Keratinocyte (primary cell): Measurements from ENCODE around the gene STAB2. TPM values are rescaled to one million over a fixed set of nuclear protein-coding genes. Genes with fewer than 3 reads are reported as not detected.

Experiments
- DNase-seq: peaks from one replicate; pipeline ENCODE4 v3.0.0-alpha.2; 2011; ENCODE audit warnings: low read depth, missing footprints, low spot score
- FAIRE-seq: peaks from 2 replicates; lab custom pipeline; 2011; peaks lifted over from hg19 to GRCh38; lab: Jason Lieb, UNC
- H2AFZ ChIP-seq: 2 replicates; pipeline ENCODE4 v1.6.0; 2012; ENCODE audit warnings: low read length, control low read depth, inconsistent platforms; ENCODE audit not compliant: control insufficient read depth
- H3K27ac ChIP-seq: 2 replicates; pipeline ENCODE4 v1.5.1; 2011; ENCODE audit warnings: low read length; ENCODE audit not compliant: control insufficient read depth, insufficient read depth
- H3K27me3 ChIP-seq: 3 replicates; pipeline ENCODE4 v1.6.0; 2011; ENCODE audit warnings: low read length; ENCODE audit not compliant: control insufficient read depth, insufficient read depth; ENCODE audit errors: extremely low read depth
- H3K36me3 ChIP-seq, 2 experiments: 2 replicates in 1 of 2; 3 replicates in 1 of 2; pipeline ENCODE4 v1.5.1; 2011; ENCODE audit warnings: low read length in 2 of 2, mild to moderate bottlenecking in 1 of 2; ENCODE audit not compliant: control insufficient read depth in 2 of 2, insufficient read depth in 2 of 2; ENCODE audit errors: extremely low read depth in 1 of 2
- H3K4me1 ChIP-seq: 3 replicates; pipeline ENCODE4 v1.5.1; 2011; ENCODE audit warnings: low read length; ENCODE audit not compliant: control insufficient read depth, insufficient read depth; ENCODE audit errors: extremely low read depth
- H3K4me2 ChIP-seq: 3 replicates; pipeline ENCODE4 v1.6.0; 2011; ENCODE audit warnings: low read depth, low read length; ENCODE audit not compliant: control insufficient read depth, insufficient read depth; ENCODE audit errors: extremely low read depth
- H3K4me3 ChIP-seq, 3 experiments: fragments of 200-600 bp in 1 of 3; sonication (generic) in 1 of 3; 2 replicates in 2 of 3; 3 replicates in 1 of 3; pipeline ENCODE4 v1.5.1; 2011 to 2016; ENCODE audit warnings: low read length in 3 of 3, mild to moderate bottlenecking in 3 of 3, control low read depth in 2 of 3, inconsistent platforms in 1 of 3, low read depth in 1 of 3, mixed read lengths in 1 of 3, mixed run types in 1 of 3, moderate library complexity in 1 of 3; ENCODE audit not compliant: control insufficient read depth in 2 of 3, insufficient read depth in 2 of 3; ENCODE audit errors: extremely low read depth in 1 of 3
- H3K79me2 ChIP-seq: 2 replicates; pipeline ENCODE4 v1.6.0; 2012; ENCODE audit warnings: low read length; ENCODE audit not compliant: control insufficient read depth, insufficient read depth
- H3K9ac ChIP-seq: 3 replicates; pipeline ENCODE4 v1.6.0; 2011; ENCODE audit warnings: low read length; ENCODE audit not compliant: control insufficient read depth, insufficient read depth; ENCODE audit errors: extremely low read depth
- H3K9me1 ChIP-seq: 3 replicates; pipeline ENCODE4 v1.6.0; 2011; ENCODE audit warnings: low read length; ENCODE audit not compliant: control insufficient read depth, insufficient read depth; ENCODE audit errors: extremely low read depth
- H3K9me3 ChIP-seq: 2 replicates; pipeline ENCODE4 v1.5.1; 2012; ENCODE audit warnings: low read depth, low read length; ENCODE audit not compliant: control insufficient read depth
- H4K20me1 ChIP-seq: 3 replicates; pipeline ENCODE4 v1.6.0; 2011; ENCODE audit warnings: low read length; ENCODE audit not compliant: control insufficient read depth, insufficient read depth; ENCODE audit errors: extremely low read depth
- CTCF ChIP-seq, 3 experiments: IDR thresholded peaks in 1 of 3; conservative IDR thresholded peaks in 1 of 3; optimal IDR thresholded peaks in 1 of 3; 2 replicates in 2 of 3; 3 replicates in 1 of 3; pipeline versions ENCODE3 to v1.5.1; 2011; ENCODE audit warnings: low read length in 3 of 3, mild to moderate bottlenecking in 3 of 3, moderate library complexity in 2 of 3, control low read depth in 1 of 3, inconsistent platforms in 1 of 3; ENCODE audit not compliant: insufficient read depth in 2 of 3; ENCODE audit errors: extremely low read depth in 1 of 3
- EZH2 ChIP-seq: IDR thresholded peaks from one replicate; pipeline ENCODE4 v1.6.1; 2012; ENCODE audit warnings: inconsistent platforms, mild to moderate bottlenecking, low read length, moderate library complexity
- dilution Hi-C: fragments of 300-500 bp; cut with MboI; formaldehyde crosslinking; loops from one replicate; pipeline ENCODE4 v1.7.0; 2020; ENCODE audit warnings: low sequenced_read_pairs; ENCODE audit not compliant: extremely low pct_ligation_motif_present
- polyA plus RNA-seq, 5 experiments: library from polyadenylated mRNA; depleted of rRNA in 3 of 5; stranded (reverse) in 3 of 5; stranded (forward) in 1 of 5; unstranded in 1 of 5; fragments of >200 nt; gene quantifications; 1 replicate in 1 of 5; 2 replicates in 3 of 5; 3 replicates in 1 of 5; pipeline versions ENCODE4 v1.2.1 to v1.2.3, GENCODE V29; 2011 to 2012; ENCODE audit warnings: missing spikeins in 2 of 5, low read depth in 1 of 5, low replicate concordance in 1 of 5

Gene STAB2
- polyA plus RNA-seq, 1 donor (not counting 4 experiments of a cell fraction or from before 2014, with no cell fraction given): not detected

GRCh38 chr12:103757248-103757647 lies 170.2 kb downstream of the STAB2 start:
- DNase-seq: no peak
- H3K4me1 ChIP-seq: no peaks in the 10 kb centered on the region
- no peak overlapping the region for H3K9ac ChIP-seq
- FAIRE-seq: no peak
- H3K27ac ChIP-seq: no peak overlapping the region
- dilution Hi-C loops: no loop called here
- H3K9me1 ChIP-seq: no peaks in the 10 kb centered on the region
- H3K9me3 ChIP-seq: no peaks in the 10 kb centered on the region
- H3K4me3 ChIP-seq: no peak overlapping the region
- H3K79me2 ChIP-seq: no peaks in the 10 kb centered on the region
- H3K36me3 ChIP-seq: peaks cover 3 to 11% of the 10 kb centered on the region in 2 experiments
- no peaks in the 10 kb centered on the region for H4K20me1 ChIP-seq
- TF ChIP-seq EZH2 (no peak), CTCF (optimal IDR thresholded peaks at IDR 0.05 in 1 of 3, IDR thresholded peaks at IDR 0.05 in 1 of 3, conservative IDR thresholded peaks at IDR 0.05 in 1 of 3; ENCODE audit: extremely low read depth in 1 of 3, insufficient read depth in 2 of 3, low read length in 3 of 3) (no peak)
- H3K27me3 ChIP-seq: no peaks in the 10 kb centered on the region
- H3K4me2 ChIP-seq: no peak overlapping the region
- no peak overlapping the region for H2AFZ ChIP-seq

- H3K9me1 ChIP-seq: no peaks in the 10 kb centered on the region
- H2AFZ ChIP-seq: no peak overlapping the region
- H3K9ac ChIP-seq: no peak overlapping the region
- H3K79me2 ChIP-seq: no peaks in the 10 kb centered on the region
- dilution Hi-C loops: no loop called here
- H3K4me2 ChIP-seq: no peak overlapping the region
- H3K36me3 ChIP-seq: peaks cover 11 to 14% of the 10 kb centered on the region in 2 experiments
- TF ChIP-seq EZH2: no peak
- no peak for TF ChIP-seq CTCF (optimal IDR thresholded peaks at IDR 0.05 in 1 of 3, IDR thresholded peaks at IDR 0.05 in 1 of 3, conservative IDR thresholded peaks at IDR 0.05 in 1 of 3; ENCODE audit: extremely low read depth in 1 of 3, insufficient read depth in 2 of 3, low read length in 3 of 3)
- FAIRE-seq (no peak), DNase-seq (no peak)
- H3K9me3 ChIP-seq: no peaks in the 10 kb centered on the region
- no peak overlapping the region for H3K27ac ChIP-seq
- H3K4me1 ChIP-seq: no peaks in the 10 kb centered on the region
- H3K27me3 ChIP-seq: no peaks in the 10 kb centered on the region
- H3K4me3 ChIP-seq: no peak overlapping the region
- no peaks in the 10 kb centered on the region for H4K20me1 ChIP-seq
Measured at GRCh38 chr12:103758310-103759089, 171.4 kb downstream of the STAB2 start.
